Mesothelial cell of epicardium (in vitro differentiated cells): ENCODE data around the gene COL27A1. TPM values are rescaled to one million over a fixed set of nuclear protein-coding genes. Genes with fewer than 3 reads are reported as not detected.

Experiments
- DNase-seq, 2 experiments: peaks; one replicate each; pipeline ENCODE4 v3.0.0; 2021; ENCODE audit warnings: low spot score in 2 of 2; ENCODE audit not compliant: unreplicated experiment in 2 of 2
- H3K27ac Mint-ChIP-seq: 2 replicates; pipeline ENCODE4 v1.8.0; 2021; ENCODE audit warnings: mixed read lengths
- H3K27me3 Mint-ChIP-seq: 2 replicates; pipeline ENCODE4 v1.8.0; 2021; ENCODE audit warnings: low read depth, mixed read lengths
- H3K36me3 Mint-ChIP-seq: 2 replicates; pipeline ENCODE4 v1.8.0; 2021; ENCODE audit warnings: mixed read lengths
- H3K4me1 Mint-ChIP-seq: 2 replicates; pipeline ENCODE4 v1.8.0; 2021; ENCODE audit warnings: mixed read lengths
- H3K4me3 Mint-ChIP-seq: 2 replicates; pipeline ENCODE4 v1.8.0; 2021; ENCODE audit warnings: mild to moderate bottlenecking, moderate library complexity, mixed read lengths
- H3K9me3 Mint-ChIP-seq: 2 replicates; pipeline ENCODE4 v1.8.0; 2021; ENCODE audit warnings: mixed read lengths
- CTCF ChIP-seq: fragments of 200-600 bp; sonication (generic); IDR thresholded peaks from one replicate; pipeline ENCODE4 v1.5.0; 2021; ENCODE audit warnings: antibody characterized with exemption; ENCODE audit not compliant: unreplicated experiment
- total RNA-seq: library from RNA; stranded (reverse); gene quantifications from 3 replicates; pipeline ENCODE4 v1.2.1, GENCODE V29; 2021

Gene COL27A1
- total RNA-seq, 1 donor from 2014 or later, result 138 TPM

GRCh38 chr9:114193090-114193489 is 37.8 kb downstream of the COL27A1 start:
- Mint-ChIP-seq H3K4me1 (peaks cover 9% of the 10 kb centered on the region), H3K27me3 (no peaks in the 10 kb centered on the region), H3K27ac (no peak overlapping the region), H3K4me3 (no peak overlapping the region), H3K9me3 (peaks cover 20% of the 10 kb centered on the region), H3K36me3 (peaks cover 38% of the 10 kb centered on the region)
- no peak for DNase-seq
- TF ChIP-seq CTCF, result no peak

GRCh38 chr9:114196117-114196516 is 40.8 kb downstream of the COL27A1 start:
- no peaks in the 10 kb centered on the region for H3K27me3 Mint-ChIP-seq
- H3K4me3 Mint-ChIP-seq, result no peak overlapping the region
- DNase-seq, result no peak
- TF ChIP-seq CTCF, result no peak
- H3K4me1 Mint-ChIP-seq, result peaks cover 24% of the 10 kb centered on the region
- peaks cover 6% of the 10 kb centered on the region for H3K9me3 Mint-ChIP-seq
- H3K27ac Mint-ChIP-seq, result no peak overlapping the region
- peaks cover 26% of the 10 kb centered on the region for H3K36me3 Mint-ChIP-seq

GRCh38 chr9:114196979-114197622 is 41.8 kb downstream of the COL27A1 start:
- Mint-ChIP-seq H3K4me1 (peaks cover 27% of the 10 kb centered on the region), H3K4me3 (no peak overlapping the region), H3K27ac (peak overlapping the region; percentile 40), H3K36me3 (peaks cover 20% of the 10 kb centered on the region), H3K27me3 (no peaks in the 10 kb centered on the region), H3K9me3 (no peaks in the 10 kb centered on the region)
- DNase-seq, result no peak
- no peak for TF ChIP-seq CTCF

- no peak for TF ChIP-seq CTCF
- no peak overlapping the region for H3K27ac Mint-ChIP-seq
Observed at GRCh38 chr9:114198249-114199040, 43.1 kb downstream of the COL27A1 start.

GRCh38 chr9:114200721-114201300 is 45.5 kb downstream of the COL27A1 start:
- DNase-seq, result no peak
- H3K36me3 Mint-ChIP-seq, result peaks cover 19% of the 10 kb centered on the region
- peaks cover 57% of the 10 kb centered on the region for H3K4me1 Mint-ChIP-seq
- H3K4me3 Mint-ChIP-seq, result no peak overlapping the region
- H3K9me3 Mint-ChIP-seq, result no peaks in the 10 kb centered on the region
- no peak for TF ChIP-seq CTCF
- peak overlapping the region; percentile 15 for H3K27ac Mint-ChIP-seq
- no peaks in the 10 kb centered on the region for H3K27me3 Mint-ChIP-seq

More at GRCh38 chr9:114198249-114199040, 43.1 kb downstream of the COL27A1 start:
- peaks cover 24% of the 10 kb centered on the region for H3K36me3 Mint-ChIP-seq
- peaks cover 33% of the 10 kb centered on the region for H3K4me1 Mint-ChIP-seq
- no peaks in the 10 kb centered on the region for H3K9me3 Mint-ChIP-seq
- no peak for DNase-seq
- H3K27me3 Mint-ChIP-seq, result no peaks in the 10 kb centered on the region
- no peak overlapping the region for H3K4me3 Mint-ChIP-seq
